HepG2 (cell line): ENCODE data around the gene WNT7B. TPM values are rescaled to one million over a fixed set of nuclear protein-coding genes. Genes with fewer than 3 reads are reported as not detected.
A peak's percentile ranks its signal among the peaks of the same experiment; 100 is the strongest.

Experiments used
- ARID4A ChIP-seq: sonication (generic); formaldehyde crosslinking; IDR thresholded peaks from 2 replicates; pipeline ENCODE4 v1.5.0; 2020; ENCODE audit warnings: mild to moderate bottlenecking, missing genetic modification reagents, borderline replicate concordance
- CREBL2 ChIP-seq: sonication (generic); formaldehyde crosslinking; IDR thresholded peaks from 2 replicates; pipeline ENCODE4 v1.8.1; 2023; ENCODE audit warnings: missing genetic modification reagents, mild to moderate bottlenecking, borderline replicate concordance
- DR1 ChIP-seq: sonication (generic); formaldehyde crosslinking; IDR thresholded peaks from 2 replicates; pipeline ENCODE4 v1.8.0; 2021; ENCODE audit warnings: mild to moderate bottlenecking, missing genetic modification reagents, inconsistent platforms
- ELK4 ChIP-seq: sonication (generic); formaldehyde crosslinking; IDR thresholded peaks from 2 replicates; pipeline ENCODE4 v1.9.0; 2021; ENCODE audit warnings: missing genetic modification reagents, borderline replicate concordance
- GATA4 ChIP-seq: sonication (generic); IDR thresholded peaks from 2 replicates; pipeline ENCODE4 v1.6.1; 2016; ENCODE audit warnings: antibody characterized with exemption, low read depth, borderline replicate concordance
- KLF9 ChIP-seq: IDR thresholded peaks from 2 replicates; pipeline ENCODE4 v1.6.1; 2016; ENCODE audit warnings: low read depth
- NCOA1 ChIP-seq: sonication (generic); formaldehyde crosslinking; IDR thresholded peaks from 2 replicates; pipeline ENCODE4 v1.9.0; 2021; ENCODE audit warnings: missing genetic modification reagents
- PHF5A ChIP-seq: IDR thresholded peaks from one replicate; pipeline ENCODE4 v1.6.1; 2018; ENCODE audit warnings: low read depth, missing genetic modification reagents; ENCODE audit not compliant: unreplicated experiment
- POGK ChIP-seq: sonication (generic); formaldehyde crosslinking; conservative IDR thresholded peaks from 2 replicates; pipeline ENCODE4 v1.8.0; 2022; ENCODE audit warnings: mild to moderate bottlenecking, moderate library complexity, missing genetic modification reagents
- PREB ChIP-seq: sonication (generic); formaldehyde crosslinking; IDR thresholded peaks from 2 replicates; pipeline ENCODE4 v1.4.0; 2020; ENCODE audit warnings: missing genetic modification reagents
- SIN3A ChIP-seq: IDR thresholded peaks from 2 replicates; pipeline ENCODE4 v1.6.1; 2011; ENCODE audit warnings: low read depth, mild to moderate bottlenecking, control low read depth, low read length, borderline replicate concordance
- SMAD9 ChIP-seq: sonication (generic); formaldehyde crosslinking; IDR thresholded peaks from 2 replicates; pipeline ENCODE4 v1.5.1; 2020; ENCODE audit warnings: mild to moderate bottlenecking, missing genetic modification reagents
- SOX6 ChIP-seq, 2 experiments: fragments of 450-650 bp in 1 of 2; sonication (generic) in 1 of 2; formaldehyde crosslinking in 1 of 2; IDR thresholded peaks; 2 replicates each; pipeline versions ENCODE4 v1.4.0 to v1.6.1; 2017 to 2020; ENCODE audit warnings: antibody characterized with exemption in 1 of 2, mild to moderate bottlenecking in 1 of 2, missing genetic modification reagents in 1 of 2
- STAG1 ChIP-seq: sonication (generic); formaldehyde crosslinking; IDR thresholded peaks from 2 replicates; pipeline ENCODE4 v1.4.0; 2020; ENCODE audit warnings: missing genetic modification reagents
- TAF1 ChIP-seq: sonication (generic); formaldehyde crosslinking; IDR thresholded peaks from 2 replicates; pipeline ENCODE4 v1.4.0; 2020; ENCODE audit warnings: missing genetic modification reagents
- ZFY ChIP-seq: sonication (generic); formaldehyde crosslinking; IDR thresholded peaks from 2 replicates; pipeline ENCODE4 v1.4.0; 2020; ENCODE audit warnings: missing genetic modification reagents
- ZNF225 ChIP-seq: sonication (generic); formaldehyde crosslinking; IDR thresholded peaks from 2 replicates; pipeline ENCODE4 v1.4.0; 2020; ENCODE audit warnings: mild to moderate bottlenecking, missing genetic modification reagents
- ZNF337 ChIP-seq: sonication (generic); formaldehyde crosslinking; IDR thresholded peaks from 2 replicates; pipeline ENCODE4 v1.5.1; 2020; ENCODE audit warnings: missing genetic modification reagents, low read depth, mild to moderate bottlenecking, borderline replicate concordance
- ZNF556 ChIP-seq: sonication (generic); formaldehyde crosslinking; IDR thresholded peaks from 2 replicates; pipeline ENCODE4 v1.4.0; 2020; ENCODE audit warnings: mild to moderate bottlenecking, missing genetic modification reagents, borderline replicate concordance
- polyA plus RNA-seq, 8 experiments: library from polyadenylated mRNA; depleted of rRNA in 3 of 8; stranded (reverse) in 7 of 8; unstranded in 1 of 8; fragments of >200 nt; fragmentation: Illumina TruSeq in 4 of 8; extraction: Trizol in 4 of 8; gene quantifications; 2 replicates each; pipeline versions ENCODE4 v1.2.1 to v1.2.3, GENCODE V29; 2011 to 2016; ENCODE audit warnings: low read depth in 4 of 8, missing spikeins in 1 of 8, mixed read lengths in 1 of 8; ENCODE audit not compliant: insufficient read depth in 1 of 8
- total RNA-seq, 5 experiments: library from RNA; depleted of rRNA; stranded (reverse); fragments of >200 nt; fragmentation: Illumina TruSeq; extraction: Trizol; gene quantifications; 2 replicates each; pipeline ENCODE4 v1.2.3, GENCODE V29; 2016; ENCODE audit warnings: low read depth in 1 of 5

WNT7B gene
- total and polyA plus RNA-seq, 2 of the 13 experiments (the other 11 are each of a cell fraction or from before 2014, with no cell fraction given), result 0.09 TPM; not detected in 1

- TF ChIP-seq SOX6 (IDR thresholded peaks at IDR 0.05) (no peak), SOX6 (CRISPR knock-in tag; IDR thresholded peaks at IDR 0.05) (no peak), DR1 (no peak), KLF9 (no peak), CREBL2 (CRISPR knock-in tag) (no peak), SMAD9 (CRISPR knock-in tag) (no peak), SIN3A (no peak), PHF5A (CRISPR knock-in tag) (no peak), PREB (no peak), NCOA1 (CRISPR knock-in tag) (no peak), ZNF556 (CRISPR knock-in tag) (no peak), TAF1 (CRISPR knock-in tag) (no peak), ELK4 (CRISPR knock-in tag) (no peak), ZNF225 (CRISPR knock-in tag) (0 out of 2 replicates have a peak, but pooled peaks have one; percentile 18), POGK (0 out of 2 replicates have a peak, but pooled peaks have one; percentile 34), ZFY (CRISPR knock-in tag) (no peak), ZNF337 (no peak), STAG1 (CRISPR knock-in tag) (peak; percentile 98), ARID4A (no peak), GATA4 (no peak)
Observed at GRCh38 chr22:45994491-45995404, 17.8 kb upstream of the WNT7B start (continued).
